OCI-LY1 (cell line): ENCODE measurements around the gene EML1.

Experiments
- H2AFZ ChIP-seq: fragments of 200-600 bp; sonication (generic), shearing (Covaris generic); 2 replicates; pipeline ENCODE4 v1.6.0; 2014; ENCODE audit warnings: antibody characterized with exemption, mild to moderate bottlenecking, low read length
- H3F3A ChIP-seq: fragments of 200-600 bp; sonication (generic), shearing (Covaris generic); 2 replicates; pipeline ENCODE4 v1.6.0; 2014; ENCODE audit warnings: mild to moderate bottlenecking, antibody characterized with exemption, low read length, moderate library complexity; ENCODE audit not compliant: insufficient read depth
- H3K27ac ChIP-seq: fragments of 200-600 bp; sonication (generic); 2 replicates; pipeline ENCODE4 v1.5.1; 2014; ENCODE audit warnings: low read length, mixed run types, mild to moderate bottlenecking, low read depth; ENCODE audit not compliant: poor library complexity, severe bottlenecking
- H3K27me3 ChIP-seq: fragments of 200-600 bp; sonication (generic); 2 replicates; pipeline ENCODE4 v1.6.0; 2014; ENCODE audit warnings: antibody characterized with exemption, mild to moderate bottlenecking, low read length, moderate library complexity; ENCODE audit not compliant: insufficient read depth
- H3K36me3 ChIP-seq: fragments of 200-600 bp; sonication (generic); 2 replicates; pipeline ENCODE4 v1.6.1; 2014; ENCODE audit warnings: mild to moderate bottlenecking, antibody characterized with exemption, low read length, moderate library complexity, mixed read lengths; ENCODE audit not compliant: insufficient read depth
- H3K4me1 ChIP-seq: fragments of 200-600 bp; sonication (generic); 2 replicates; pipeline ENCODE4 v1.5.1; 2014; ENCODE audit warnings: mild to moderate bottlenecking, low read length, moderate library complexity; ENCODE audit not compliant: insufficient read depth, severe bottlenecking
- H3K4me2 ChIP-seq: fragments of 200-600 bp; sonication (generic), shearing (Covaris generic); 2 replicates; pipeline ENCODE4 v1.6.1; 2014; ENCODE audit warnings: low read length
- H3K4me3 ChIP-seq: fragments of 200-600 bp; sonication (generic); 2 replicates; pipeline ENCODE4 v1.5.1; 2014; ENCODE audit warnings: low read length, low read depth, mild to moderate bottlenecking, mixed read lengths; ENCODE audit not compliant: poor library complexity, severe bottlenecking
- H3K79me2 ChIP-seq: fragments of 200-600 bp; shearing (Covaris generic); 2 replicates; pipeline ENCODE4 v1.6.1; 2016; ENCODE audit warnings: mixed run types, low read length, mixed read lengths; ENCODE audit not compliant: insufficient read depth
- H3K9ac ChIP-seq: fragments of 200-600 bp; sonication (generic), shearing (Covaris generic); 2 replicates; pipeline ENCODE4 v1.6.1; 2014; ENCODE audit warnings: mild to moderate bottlenecking, low read length, mixed read lengths
- H3K9me2 ChIP-seq: fragments of 200-600 bp; sonication (generic), shearing (Covaris generic); 2 replicates; pipeline ENCODE4 v1.6.1; 2014; ENCODE audit warnings: low read depth, mild to moderate bottlenecking, low read length, mixed read lengths
- H3K9me3 ChIP-seq: fragments of 200-600 bp; shearing (Covaris generic); 2 replicates; pipeline ENCODE4 v1.6.1; 2014; ENCODE audit warnings: low read length, mixed read lengths
- H4K20me1 ChIP-seq: fragments of 200-600 bp; sonication (generic), shearing (Covaris generic); 2 replicates; pipeline ENCODE4 v1.6.0; 2016; ENCODE audit warnings: mild to moderate bottlenecking, low read length; ENCODE audit not compliant: insufficient read depth
- EZH2 ChIP-seq: fragments of 200-600 bp; sonication (generic), shearing (Covaris generic); IDR thresholded peaks from 2 replicates; pipeline ENCODE4 v1.8.0; 2017; ENCODE audit warnings: borderline replicate concordance, mixed run types, mild to moderate bottlenecking, antibody characterized with exemption, low read length, moderate library complexity, mixed read lengths
- TF ChIP-seq, protein P1 (sequence below): fragments of 200-600 bp; sonication (generic), shearing (Covaris generic); IDR thresholded peaks from 2 replicates; pipeline ENCODE4 v1.5.1; 2017; ENCODE audit warnings: mild to moderate bottlenecking, antibody characterized with exemption, low read length, moderate library complexity, mixed read lengths

Gene EML1

DNA sequence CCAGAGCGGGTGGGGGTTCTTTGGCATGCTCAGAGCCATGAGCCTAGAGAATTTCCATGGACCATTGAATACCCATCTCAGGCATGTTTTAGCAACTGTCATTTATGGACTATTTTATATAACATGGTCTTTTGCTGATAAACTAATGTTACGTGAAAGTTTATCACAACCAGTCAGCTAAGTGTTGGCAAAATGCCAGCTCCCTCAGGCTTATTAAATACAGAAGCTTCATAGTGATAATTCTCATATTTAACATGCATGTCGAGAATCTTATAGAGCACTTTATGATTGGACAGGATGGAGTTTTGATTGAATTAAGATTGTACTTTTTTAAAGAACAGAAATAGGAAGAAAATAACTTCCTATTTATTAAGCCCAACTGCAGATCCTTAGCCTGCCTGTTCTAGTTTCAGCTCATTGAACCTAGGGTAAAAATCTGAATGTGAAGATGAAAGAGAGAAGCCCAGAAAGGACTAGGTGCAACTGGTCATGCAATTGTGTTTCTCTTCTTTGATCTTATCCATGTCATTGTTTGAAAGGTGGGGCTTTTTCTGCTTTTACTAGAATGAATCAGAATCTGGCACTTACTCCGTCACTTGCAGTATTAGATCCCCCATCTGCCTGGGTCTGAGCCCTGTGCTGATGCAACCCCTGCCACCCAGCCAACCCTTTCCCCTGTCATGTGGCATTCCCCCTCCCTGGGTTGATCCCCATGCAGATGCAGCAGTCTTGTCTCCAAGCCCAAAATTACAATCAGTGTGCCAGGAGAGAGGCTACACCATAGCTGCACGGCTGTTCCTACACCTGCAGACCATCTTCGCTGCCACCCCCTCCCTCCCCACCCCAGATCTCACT, 137.4 kb downstream of the EML1 start:
- Histone ChIP-seq H3K4me2 (no peak overlapping the region), H3F3A (no peaks in the 10 kb centered on the region), H3K9me3 (no peaks in the 10 kb centered on the region), H3K4me3 (no peak overlapping the region), H3K36me3 (no peaks in the 10 kb centered on the region), H2AFZ (no peak overlapping the region), H3K9ac (no peak overlapping the region), H3K27me3 (0 out of 2 replicates have a peak, but pooled peaks cover 3% of the 10 kb centered on the region), H3K9me2 (no peaks in the 10 kb centered on the region), H3K4me1 (no peaks in the 10 kb centered on the region), H3K79me2 (no peaks in the 10 kb centered on the region), H4K20me1 (no peaks in the 10 kb centered on the region), H3K27ac (no peak overlapping the region)
- TF ChIP-seq EZH2: no peak
- TF ChIP-seq, protein P1, sequence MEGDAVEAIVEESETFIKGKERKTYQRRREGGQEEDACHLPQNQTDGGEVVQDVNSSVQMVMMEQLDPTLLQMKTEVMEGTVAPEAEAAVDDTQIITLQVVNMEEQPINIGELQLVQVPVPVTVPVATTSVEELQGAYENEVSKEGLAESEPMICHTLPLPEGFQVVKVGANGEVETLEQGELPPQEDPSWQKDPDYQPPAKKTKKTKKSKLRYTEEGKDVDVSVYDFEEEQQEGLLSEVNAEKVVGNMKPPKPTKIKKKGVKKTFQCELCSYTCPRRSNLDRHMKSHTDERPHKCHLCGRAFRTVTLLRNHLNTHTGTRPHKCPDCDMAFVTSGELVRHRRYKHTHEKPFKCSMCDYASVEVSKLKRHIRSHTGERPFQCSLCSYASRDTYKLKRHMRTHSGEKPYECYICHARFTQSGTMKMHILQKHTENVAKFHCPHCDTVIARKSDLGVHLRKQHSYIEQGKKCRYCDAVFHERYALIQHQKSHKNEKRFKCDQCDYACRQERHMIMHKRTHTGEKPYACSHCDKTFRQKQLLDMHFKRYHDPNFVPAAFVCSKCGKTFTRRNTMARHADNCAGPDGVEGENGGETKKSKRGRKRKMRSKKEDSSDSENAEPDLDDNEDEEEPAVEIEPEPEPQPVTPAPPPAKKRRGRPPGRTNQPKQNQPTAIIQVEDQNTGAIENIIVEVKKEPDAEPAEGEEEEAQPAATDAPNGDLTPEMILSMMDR: no peak

DNA sequence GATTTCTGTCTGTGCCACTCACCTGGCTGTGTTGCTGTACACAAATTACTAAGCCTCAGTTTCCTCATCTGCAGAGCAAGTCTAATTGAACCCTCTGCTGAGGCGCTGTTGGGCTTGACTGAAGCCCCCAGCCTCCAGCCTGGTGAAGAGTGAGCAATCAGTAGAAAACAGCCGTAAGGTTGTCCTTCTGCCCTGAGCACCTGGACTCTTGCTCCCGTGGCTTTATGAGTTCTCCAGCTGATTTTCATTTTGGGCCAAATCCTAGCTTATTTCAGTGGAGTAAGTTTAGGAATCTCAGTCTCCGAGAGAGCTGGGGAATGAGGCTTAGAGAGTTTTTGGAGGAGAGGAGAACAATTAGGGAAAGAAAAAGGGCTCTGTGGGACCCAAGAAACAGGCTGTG, 138.1 kb downstream of the EML1 start:
- H2AFZ ChIP-seq: no peak overlapping the region
- no peaks in the 10 kb centered on the region for H3K79me2 ChIP-seq
- 0 out of 2 replicates have a peak, but pooled peaks cover 3% of the 10 kb centered on the region for H3K27me3 ChIP-seq
- H3K9me3 ChIP-seq: no peaks in the 10 kb centered on the region
- no peak for TF ChIP-seq EZH2
- TF ChIP-seq, protein P1: no peak
- no peaks in the 10 kb centered on the region for H3F3A ChIP-seq
- no peak overlapping the region for H3K4me3 ChIP-seq
- H3K9ac ChIP-seq: no peak overlapping the region
- H4K20me1 ChIP-seq: no peaks in the 10 kb centered on the region
- no peaks in the 10 kb centered on the region for H3K9me2 ChIP-seq
- no peaks in the 10 kb centered on the region for H3K36me3 ChIP-seq
- no peak overlapping the region for H3K27ac ChIP-seq
- H3K4me1 ChIP-seq: no peaks in the 10 kb centered on the region
- H3K4me2 ChIP-seq: no peak overlapping the region

DNA sequence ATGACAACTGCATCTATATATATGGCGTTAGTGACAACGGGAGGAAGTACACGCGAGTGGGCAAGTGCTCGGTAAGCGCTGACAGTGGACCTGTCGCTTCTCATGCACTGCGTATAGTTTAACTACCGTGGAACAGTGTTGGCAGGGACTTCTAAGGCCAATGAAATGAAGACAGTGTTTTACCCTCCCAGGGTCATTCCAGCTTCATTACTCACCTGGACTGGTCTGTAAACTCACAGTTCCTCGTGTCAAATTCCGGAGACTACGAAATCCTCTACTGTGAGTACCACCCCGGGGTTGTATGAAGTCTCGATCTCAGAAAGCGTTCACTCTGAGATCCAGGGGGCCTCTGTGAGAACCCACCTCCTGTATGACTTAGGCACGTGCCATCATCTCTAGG, 142.8 kb downstream of the EML1 start:
- Histone ChIP-seq H2AFZ (no peak overlapping the region), H3K36me3 (no peaks in the 10 kb centered on the region), H3K9me2 (no peaks in the 10 kb centered on the region), H3K9me3 (no peaks in the 10 kb centered on the region), H3K79me2 (no peaks in the 10 kb centered on the region), H4K20me1 (no peaks in the 10 kb centered on the region), H3K4me3 (no peak overlapping the region), H3K27ac (no peak overlapping the region), H3K27me3 (0 out of 2 replicates have a peak, but pooled peaks cover 3% of the 10 kb centered on the region), H3F3A (no peaks in the 10 kb centered on the region), H3K9ac (no peak overlapping the region), H3K4me2 (no peak overlapping the region), H3K4me1 (no peaks in the 10 kb centered on the region)
- TF ChIP-seq EZH2: no peak
- TF ChIP-seq, protein P1: no peak
